Parathyroid adenoma (tissue), 2 donors: ENCODE results near the gene CX3CL1.
A peak's percentile ranks its signal among the peaks of the same experiment; 100 is the strongest.
"Not testable (repeated sequence)": the region's sequence is repeated elsewhere in the genome, so short reads cannot be mapped to it uniquely, and the experiment has no call there.

Experiments
- H2AFZ ChIP-seq: fragments of 300-600 bp; sonication (generic); one replicate; pipeline ENCODE4 v1.7.0; 2017; ENCODE audit warnings: antibody characterized with exemption, mild to moderate bottlenecking
- H3K27ac ChIP-seq: fragments of 300-600 bp; sonication (generic); one replicate; pipeline ENCODE4 v1.7.0; 2017
- H3K27me3 ChIP-seq: fragments of 300-600 bp; sonication (generic); one replicate; pipeline ENCODE4 v1.7.0; 2017; ENCODE audit warnings: low read length; ENCODE audit not compliant: control insufficient read depth, insufficient read depth
- H3K36me3 ChIP-seq: fragments of 300-600 bp; sonication (generic); one replicate; pipeline ENCODE4 v1.7.0; 2017; ENCODE audit warnings: low read length; ENCODE audit not compliant: control insufficient read depth, insufficient read depth
- H3K4me1 ChIP-seq: fragments of 300-600 bp; sonication (generic); one replicate; pipeline ENCODE4 v1.7.0; 2017; ENCODE audit warnings: control low read depth
- H3K4me2 ChIP-seq: fragments of 300-600 bp; sonication (generic); one replicate; pipeline ENCODE4 v1.7.0; 2017; ENCODE audit warnings: low read length
- H3K4me3 ChIP-seq: fragments of 300-600 bp; sonication (generic); one replicate; pipeline ENCODE4 v1.7.0; 2017; ENCODE audit warnings: low read depth, low read length
- H3K79me2 ChIP-seq: fragments of 300-600 bp; sonication (generic); one replicate; pipeline ENCODE4 v1.7.0; 2017; ENCODE audit warnings: control low read depth
- H3K9ac ChIP-seq: fragments of 300-600 bp; sonication (generic); one replicate; pipeline ENCODE4 v1.7.0; 2017; ENCODE audit warnings: mild to moderate bottlenecking
- H3K9me3 ChIP-seq: fragments of 300-600 bp; sonication (generic); one replicate; pipeline ENCODE4 v1.7.0; 2017; ENCODE audit warnings: low read length; ENCODE audit not compliant: control insufficient read depth
- CTCF ChIP-seq: fragments of 300-600 bp; sonication (generic); IDR thresholded peaks from one replicate; pipeline ENCODE4 v1.7.0; 2017; ENCODE audit warnings: antibody characterized with exemption, mild to moderate bottlenecking
- donor health status: primary hyperparathyroidism.

Gene CX3CL1

GRCh38 chr16:57367116-57367752 is 5.1 kb upstream of the CX3CL1 start:
- Histone ChIP-seq H2AFZ (no peak overlapping the region), H3K36me3 (no peaks in the 10 kb centered on the region), H3K4me1 (no peaks in the 10 kb centered on the region), H3K27ac (peak overlapping the region; percentile 19), H3K9me3 (no peaks in the 10 kb centered on the region), H3K4me2 (no peak overlapping the region), H3K9ac (no peak overlapping the region), H3K79me2 (no peaks in the 10 kb centered on the region), H3K27me3 (no peaks in the 10 kb centered on the region), H3K4me3 (no peak overlapping the region)
- TF ChIP-seq CTCF, result no peak

- no peak for TF ChIP-seq CTCF
- Histone ChIP-seq H3K79me2 (no peaks in the 10 kb centered on the region), H3K27me3 (no peaks in the 10 kb centered on the region), H3K9me3 (no peaks in the 10 kb centered on the region), H3K27ac (peak overlapping the region; percentile 50), H3K4me3 (no peak overlapping the region), H3K36me3 (no peaks in the 10 kb centered on the region), H3K4me2 (no peak overlapping the region), H2AFZ (peak overlapping the region; percentile 61), H3K9ac (no peak overlapping the region), H3K4me1 (peaks cover 5% of the 10 kb centered on the region)
These were observed 557 bp upstream of the CX3CL1 start for GRCh38 chr16:57371494-57372371.

GRCh38 chr16:57373117-57373947 is 1.0 kb downstream of the CX3CL1 start:
- Histone ChIP-seq H3K9ac (no peak overlapping the region), H3K9me3 (no peaks in the 10 kb centered on the region), H3K79me2 (no peaks in the 10 kb centered on the region), H2AFZ (no peak overlapping the region), H3K4me1 (peaks cover 5% of the 10 kb centered on the region), H3K27ac (peak overlapping the region; percentile 55), H3K36me3 (no peaks in the 10 kb centered on the region), H3K27me3 (no peaks in the 10 kb centered on the region), H3K4me3 (peak overlapping the region; percentile 34), H3K4me2 (no peak overlapping the region)
- TF ChIP-seq CTCF, result no peak

GRCh38 chr16:57374067-57374534 is 1.8 kb downstream of the CX3CL1 start:
- H3K4me2 ChIP-seq, result no peak overlapping the region
- no peaks in the 10 kb centered on the region for H3K27me3 ChIP-seq
- no peak for TF ChIP-seq CTCF
- H3K9ac ChIP-seq, result no peak overlapping the region
- no peaks in the 10 kb centered on the region for H3K79me2 ChIP-seq
- H3K27ac ChIP-seq, result no peak overlapping the region
- no peaks in the 10 kb centered on the region for H3K36me3 ChIP-seq
- peaks cover 5% of the 10 kb centered on the region for H3K4me1 ChIP-seq
- H2AFZ ChIP-seq, result no peak overlapping the region
- H3K9me3 ChIP-seq, result no peaks in the 10 kb centered on the region
- H3K4me3 ChIP-seq, result no peak overlapping the region

GRCh38 chr16:57374925-57375465 is 2.7 kb downstream of the CX3CL1 start:
- H3K4me2 ChIP-seq, H3K4me3 ChIP-seq, H3K27ac ChIP-seq, H3K79me2 ChIP-seq, H3K9me3 ChIP-seq, H2AFZ ChIP-seq, H3K4me1 ChIP-seq, H3K9ac ChIP-seq, H3K27me3 ChIP-seq, H3K36me3 ChIP-seq: not testable (repeated sequence)
